Left ventricle myocardium inferior (tissue), 1 donor: Measurements from ENCODE around the gene DRAM1. TPM values are rescaled to one million over a fixed set of nuclear protein-coding genes. Genes with fewer than 3 reads are reported as not detected.
"Not testable (repeated sequence)": the region's sequence is repeated elsewhere in the genome, so short reads cannot be mapped to it uniquely, and the experiment has no call there.

Source experiments
- DNase-seq: peaks from one replicate; pipeline ENCODE4 v3.0.0-alpha.2; 2020
- H3K27ac ChIP-seq: fragments of 200-600 bp; replicated peaks from 2 replicates; pipeline ENCODE4 v1.8.0; 2021
- H3K27me3 ChIP-seq: fragments of 200-600 bp; 2 replicates; pipeline ENCODE4 v1.8.0; 2021; ENCODE audit warnings: low read depth
- H3K36me3 ChIP-seq: fragments of 200-600 bp; 2 replicates; pipeline ENCODE4 v1.8.0; 2021
- H3K4me1 ChIP-seq: fragments of 200-600 bp; 2 replicates; pipeline ENCODE4 v1.8.0; 2021
- H3K4me3 ChIP-seq: fragments of 200-600 bp; 2 replicates; pipeline ENCODE4 v1.8.0; 2021; ENCODE audit warnings: mild to moderate bottlenecking, moderate library complexity
- H3K9me3 ChIP-seq: fragments of 200-600 bp; replicated peaks from 2 replicates; pipeline ENCODE4 v1.8.0; 2021
- intact Hi-C: fragments of 100-400 bp; cut with micrococcal nuclease; formaldehyde crosslinking; loops from one replicate; pipeline ENCODE4 v1.11.0; 2022
- total RNA-seq: library from RNA; stranded (reverse); fragmentation: NEBNext Ultra II Directional; extraction: Animal tissue kit (Norgen Biotek cat#: 25700); gene quantifications from one replicate; pipeline ENCODE4 v1.2.1, GENCODE V29; 2021
- TF ChIP-seq, protein P1 (sequence below): fragments of 200-600 bp; IDR thresholded peaks from 2 replicates; pipeline ENCODE4 v1.8.0; 2021; ENCODE audit warnings: antibody characterized with exemption, mild to moderate bottlenecking, borderline replicate concordance
- donor health status: DM: no; HTN: yes; CAD: no; lungs with severe emphysema.

The DRAM1 gene
- total RNA-seq, 1 donor from 2014 or later, result 5.3 TPM

DNA sequence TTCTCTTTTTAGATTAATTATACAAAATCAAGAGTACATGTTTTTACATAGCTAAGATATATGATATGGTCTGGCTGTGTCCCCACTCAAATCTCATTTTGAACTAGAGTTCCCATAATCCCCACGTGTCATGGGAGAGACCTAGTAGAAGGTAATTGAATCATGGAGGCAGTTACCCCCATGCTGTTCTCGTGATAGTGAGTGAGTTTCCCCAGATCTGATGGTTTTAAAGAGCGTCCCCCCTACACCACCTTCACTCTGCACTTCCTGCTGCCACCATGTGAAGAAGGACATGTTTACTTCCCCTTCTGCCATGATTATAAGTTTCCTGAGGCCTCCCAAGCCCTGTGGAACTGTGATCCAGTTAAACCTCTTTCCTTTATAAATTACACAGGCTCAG lies 21.4 kb upstream of the DRAM1 start:
- H3K4me1 ChIP-seq, result no peaks in the 10 kb centered on the region
- H3K27me3 ChIP-seq, result no peaks in the 10 kb centered on the region
- no peak for DNase-seq
- TF ChIP-seq, protein P1, sequence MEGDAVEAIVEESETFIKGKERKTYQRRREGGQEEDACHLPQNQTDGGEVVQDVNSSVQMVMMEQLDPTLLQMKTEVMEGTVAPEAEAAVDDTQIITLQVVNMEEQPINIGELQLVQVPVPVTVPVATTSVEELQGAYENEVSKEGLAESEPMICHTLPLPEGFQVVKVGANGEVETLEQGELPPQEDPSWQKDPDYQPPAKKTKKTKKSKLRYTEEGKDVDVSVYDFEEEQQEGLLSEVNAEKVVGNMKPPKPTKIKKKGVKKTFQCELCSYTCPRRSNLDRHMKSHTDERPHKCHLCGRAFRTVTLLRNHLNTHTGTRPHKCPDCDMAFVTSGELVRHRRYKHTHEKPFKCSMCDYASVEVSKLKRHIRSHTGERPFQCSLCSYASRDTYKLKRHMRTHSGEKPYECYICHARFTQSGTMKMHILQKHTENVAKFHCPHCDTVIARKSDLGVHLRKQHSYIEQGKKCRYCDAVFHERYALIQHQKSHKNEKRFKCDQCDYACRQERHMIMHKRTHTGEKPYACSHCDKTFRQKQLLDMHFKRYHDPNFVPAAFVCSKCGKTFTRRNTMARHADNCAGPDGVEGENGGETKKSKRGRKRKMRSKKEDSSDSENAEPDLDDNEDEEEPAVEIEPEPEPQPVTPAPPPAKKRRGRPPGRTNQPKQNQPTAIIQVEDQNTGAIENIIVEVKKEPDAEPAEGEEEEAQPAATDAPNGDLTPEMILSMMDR, result no peak
- no peaks in the 10 kb centered on the region for H3K9me3 ChIP-seq
- H3K4me3 ChIP-seq, result no peak overlapping the region
- intact Hi-C loops, result no loop called here
- H3K27ac ChIP-seq, result no peak overlapping the region
- H3K36me3 ChIP-seq, result no peaks in the 10 kb centered on the region

DNA sequence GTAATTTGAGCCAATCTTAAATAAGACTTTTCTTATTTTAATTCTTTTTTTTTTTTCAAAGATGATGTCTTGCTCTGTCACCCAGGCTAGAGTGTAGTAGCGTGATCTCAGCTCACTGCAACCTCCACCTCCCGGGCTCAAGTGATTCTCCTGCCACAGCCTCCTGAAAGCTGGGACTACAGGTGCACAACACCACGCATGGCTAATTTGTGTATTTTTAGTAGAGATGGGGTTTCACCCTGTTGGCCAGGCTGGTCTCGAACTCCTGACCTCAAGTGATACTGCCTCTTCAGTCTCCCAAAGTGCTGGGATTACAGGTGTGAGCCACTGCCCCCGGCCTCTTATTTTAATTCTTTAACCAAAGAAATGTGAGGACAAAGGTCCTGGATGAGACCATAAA lies 20.8 kb upstream of the DRAM1 start:
- intact Hi-C loops, H3K27me3 ChIP-seq, H3K9me3 ChIP-seq, DNase-seq, H3K36me3 ChIP-seq, H3K4me3 ChIP-seq, H3K4me1 ChIP-seq: not testable (repeated sequence)
- peak overlapping the region; percentile 40 for H3K27ac ChIP-seq

DNA sequence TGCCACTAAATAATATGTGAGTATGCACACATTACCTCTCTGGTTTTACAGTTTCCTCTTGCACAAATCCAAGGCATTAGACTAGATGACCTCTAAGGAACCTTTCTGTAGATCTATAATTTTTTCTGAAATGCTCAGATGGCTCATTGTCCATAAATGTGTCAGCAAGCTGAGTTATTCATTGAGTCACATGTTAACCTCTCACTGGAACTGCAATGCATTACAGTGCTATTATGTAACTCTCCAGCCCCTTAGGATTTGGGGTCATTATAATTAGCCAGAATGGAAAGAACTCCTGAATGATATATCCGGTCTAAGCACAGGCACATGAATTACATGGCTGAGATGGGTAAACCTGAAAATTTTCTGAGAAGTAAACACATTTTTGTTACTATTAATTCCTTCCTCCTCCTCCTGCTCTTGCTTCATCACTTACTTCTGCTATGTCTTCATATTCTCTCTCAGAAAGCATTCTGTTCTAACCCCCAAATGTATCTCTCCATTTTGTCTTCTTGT lies 20.3 kb upstream of the DRAM1 start:
- Histone ChIP-seq H3K4me3 (no peak overlapping the region), H3K27me3 (no peaks in the 10 kb centered on the region), H3K27ac (peak overlapping the region; percentile 40), H3K9me3 (no peaks in the 10 kb centered on the region), H3K4me1 (no peaks in the 10 kb centered on the region), H3K36me3 (no peaks in the 10 kb centered on the region)
- DNase-seq, result no peak
- TF ChIP-seq, protein P1, result no peak
- intact Hi-C loops, result no loop called here

DNA sequence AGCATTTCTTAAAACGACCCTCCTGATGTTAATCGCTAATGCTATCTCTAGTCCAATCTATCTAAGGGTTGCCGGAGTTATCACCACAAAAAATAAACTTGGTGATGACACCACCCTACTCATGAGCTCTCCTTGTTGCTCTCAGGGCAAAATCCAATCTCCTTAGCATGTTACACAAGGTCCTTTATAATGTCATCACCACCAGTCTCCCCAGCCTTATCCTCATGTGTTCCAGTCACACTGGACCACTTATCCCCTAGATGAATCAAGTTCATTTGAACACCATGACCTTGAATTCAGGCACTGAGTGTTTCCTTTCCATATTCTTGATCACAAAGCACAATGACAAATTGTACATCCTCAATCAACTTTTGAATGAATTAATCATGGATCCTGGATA lies 19.0 kb upstream of the DRAM1 start:
- Histone ChIP-seq H3K27ac (no peak overlapping the region), H3K27me3 (no peaks in the 10 kb centered on the region), H3K4me1 (no peaks in the 10 kb centered on the region), H3K36me3 (no peaks in the 10 kb centered on the region), H3K4me3 (no peak overlapping the region), H3K9me3 (no peaks in the 10 kb centered on the region)
- no peak for DNase-seq
- intact Hi-C loops, result no loop called here
- TF ChIP-seq, protein P1, result no peak

DNA sequence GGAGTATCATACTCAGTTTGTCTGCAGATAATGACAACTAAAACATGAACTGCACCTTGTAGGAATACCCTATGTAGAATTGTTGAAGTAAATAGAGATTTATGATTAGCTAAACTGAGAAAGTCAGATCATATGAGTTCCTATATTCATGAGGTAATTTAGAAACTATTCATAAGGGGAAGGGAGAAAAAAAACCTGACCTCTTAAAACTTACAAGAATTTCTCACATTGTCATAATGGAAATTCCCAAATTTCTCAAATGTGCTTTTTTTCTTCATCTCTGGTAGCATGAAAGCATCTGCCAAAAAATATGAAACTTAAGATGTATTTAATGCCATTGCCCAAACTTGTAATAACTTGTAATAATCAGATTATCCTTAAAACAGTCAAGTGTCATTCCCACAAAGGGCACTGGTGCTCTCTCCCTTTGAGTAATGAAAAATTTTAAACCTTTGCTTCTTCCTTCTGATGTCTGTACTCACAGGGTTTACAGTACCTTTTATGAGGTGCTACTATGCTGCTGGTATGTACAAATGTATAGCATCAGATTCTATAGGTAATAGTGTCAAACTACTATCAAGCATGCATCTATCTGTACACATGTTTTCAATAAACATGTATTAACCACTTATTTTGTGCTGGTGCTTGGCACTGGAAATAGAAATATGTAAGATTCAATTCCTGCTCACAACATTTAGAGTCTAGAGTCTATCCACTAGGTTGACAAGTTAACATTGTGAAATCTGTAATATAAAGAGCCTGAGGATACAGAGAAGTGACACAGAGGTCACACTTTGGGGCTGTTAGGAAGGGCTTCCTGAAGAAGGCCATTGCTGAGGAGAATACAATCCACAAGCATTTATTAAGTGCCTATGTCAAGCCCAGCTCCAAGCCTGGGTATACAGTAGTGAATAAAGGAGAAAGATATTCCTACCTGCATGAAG lies 17.4 kb upstream of the DRAM1 start:
- intact Hi-C loops, result no loop called here
- DNase-seq, result no peak
- no peaks in the 10 kb centered on the region for H3K36me3 ChIP-seq
- no peak overlapping the region for H3K27ac ChIP-seq
- no peaks in the 10 kb centered on the region for H3K27me3 ChIP-seq
- TF ChIP-seq, protein P1, result no peak
- peaks cover under 1% of the 10 kb centered on the region for H3K9me3 ChIP-seq
- no peaks in the 10 kb centered on the region for H3K4me1 ChIP-seq
- H3K4me3 ChIP-seq, result no peak overlapping the region

DNA sequence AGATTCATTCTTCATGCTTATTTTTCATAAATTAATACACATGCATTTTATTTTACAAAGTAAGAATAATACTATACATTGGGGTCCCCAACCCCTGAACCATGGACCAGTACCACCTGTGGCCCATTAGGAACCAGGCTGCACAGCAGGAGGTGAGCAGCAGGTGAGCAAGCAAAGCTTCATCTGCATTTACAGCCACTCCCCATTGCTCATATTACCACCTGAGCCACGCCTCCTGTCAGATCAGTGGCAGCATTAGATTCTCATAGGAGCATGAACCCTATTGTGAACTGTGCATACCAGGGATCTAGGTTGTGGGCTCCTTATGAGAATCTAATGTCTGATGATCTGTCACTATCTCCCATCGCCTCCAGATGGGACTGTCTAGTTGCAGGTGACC lies 15.7 kb upstream of the DRAM1 start:
- intact Hi-C loops, H3K4me1 ChIP-seq, H3K9me3 ChIP-seq, H3K27ac ChIP-seq, H3K27me3 ChIP-seq, H3K4me3 ChIP-seq, H3K36me3 ChIP-seq, DNase-seq: not testable (repeated sequence)
